PFSK-1 (cell line): Measurements from ENCODE around the gene JKAMP. TPM values are rescaled to one million over a fixed set of nuclear protein-coding genes. Genes with fewer than 3 reads are reported as not detected.
A peak's percentile ranks its signal among the peaks of the same experiment; 100 is the strongest.

Experiments used
- FOXP2 ChIP-seq: optimal IDR thresholded peaks from 2 replicates; pipeline ENCODE3; 2011; ENCODE audit warnings: borderline replicate concordance, control low read depth, inconsistent platforms; ENCODE audit not compliant: insufficient read depth; ENCODE audit errors: extremely low read length, extremely low read depth
- POLR2AphosphoS5 ChIP-seq: IDR thresholded peaks from 2 replicates; pipeline ENCODE4 v1.6.1; 2012; ENCODE audit warnings: low read depth, mild to moderate bottlenecking, control low read depth, low read length, moderate library complexity
- SIN3A ChIP-seq: IDR thresholded peaks from 2 replicates; pipeline ENCODE4 v1.6.1; 2012; ENCODE audit warnings: mild to moderate bottlenecking, low read length, moderate library complexity, borderline replicate concordance; ENCODE audit not compliant: insufficient read depth
- TAF1 ChIP-seq: IDR thresholded peaks from 2 replicates; pipeline ENCODE4 v1.6.1; 2012; ENCODE audit warnings: low read length, control low read depth, borderline replicate concordance; ENCODE audit not compliant: insufficient read depth
- polyA plus RNA-seq: library from polyadenylated mRNA; unstranded; fragments of >200 nt; gene quantifications from one replicate; pipeline ENCODE4 v1.2.1, GENCODE V29; 2012; ENCODE audit warnings: low read depth, missing spikeins; ENCODE audit not compliant: insufficient read length
- TF ChIP-seq, protein P1 (sequence below), 2 experiments: IDR thresholded peaks; 2 replicates each; pipeline versions ENCODE4 v1.6.1 to v1.8.0; 2011 to 2012; ENCODE audit warnings: low read depth in 2 of 2, low read length in 2 of 2, control low read depth in 1 of 2, inconsistent platforms in 1 of 2, mild to moderate bottlenecking in 1 of 2, moderate library complexity in 1 of 2; ENCODE audit not compliant: insufficient read depth in 1 of 2

The JKAMP gene, protein sequence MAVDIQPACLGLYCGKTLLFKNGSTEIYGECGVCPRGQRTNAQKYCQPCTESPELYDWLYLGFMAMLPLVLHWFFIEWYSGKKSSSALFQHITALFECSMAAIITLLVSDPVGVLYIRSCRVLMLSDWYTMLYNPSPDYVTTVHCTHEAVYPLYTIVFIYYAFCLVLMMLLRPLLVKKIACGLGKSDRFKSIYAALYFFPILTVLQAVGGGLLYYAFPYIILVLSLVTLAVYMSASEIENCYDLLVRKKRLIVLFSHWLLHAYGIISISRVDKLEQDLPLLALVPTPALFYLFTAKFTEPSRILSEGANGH
- 10.2 TPM for polyA plus RNA-seq

- TF ChIP-seq SIN3A: no peak
- no peak for TF ChIP-seq TAF1
- TF ChIP-seq, protein P1, sequence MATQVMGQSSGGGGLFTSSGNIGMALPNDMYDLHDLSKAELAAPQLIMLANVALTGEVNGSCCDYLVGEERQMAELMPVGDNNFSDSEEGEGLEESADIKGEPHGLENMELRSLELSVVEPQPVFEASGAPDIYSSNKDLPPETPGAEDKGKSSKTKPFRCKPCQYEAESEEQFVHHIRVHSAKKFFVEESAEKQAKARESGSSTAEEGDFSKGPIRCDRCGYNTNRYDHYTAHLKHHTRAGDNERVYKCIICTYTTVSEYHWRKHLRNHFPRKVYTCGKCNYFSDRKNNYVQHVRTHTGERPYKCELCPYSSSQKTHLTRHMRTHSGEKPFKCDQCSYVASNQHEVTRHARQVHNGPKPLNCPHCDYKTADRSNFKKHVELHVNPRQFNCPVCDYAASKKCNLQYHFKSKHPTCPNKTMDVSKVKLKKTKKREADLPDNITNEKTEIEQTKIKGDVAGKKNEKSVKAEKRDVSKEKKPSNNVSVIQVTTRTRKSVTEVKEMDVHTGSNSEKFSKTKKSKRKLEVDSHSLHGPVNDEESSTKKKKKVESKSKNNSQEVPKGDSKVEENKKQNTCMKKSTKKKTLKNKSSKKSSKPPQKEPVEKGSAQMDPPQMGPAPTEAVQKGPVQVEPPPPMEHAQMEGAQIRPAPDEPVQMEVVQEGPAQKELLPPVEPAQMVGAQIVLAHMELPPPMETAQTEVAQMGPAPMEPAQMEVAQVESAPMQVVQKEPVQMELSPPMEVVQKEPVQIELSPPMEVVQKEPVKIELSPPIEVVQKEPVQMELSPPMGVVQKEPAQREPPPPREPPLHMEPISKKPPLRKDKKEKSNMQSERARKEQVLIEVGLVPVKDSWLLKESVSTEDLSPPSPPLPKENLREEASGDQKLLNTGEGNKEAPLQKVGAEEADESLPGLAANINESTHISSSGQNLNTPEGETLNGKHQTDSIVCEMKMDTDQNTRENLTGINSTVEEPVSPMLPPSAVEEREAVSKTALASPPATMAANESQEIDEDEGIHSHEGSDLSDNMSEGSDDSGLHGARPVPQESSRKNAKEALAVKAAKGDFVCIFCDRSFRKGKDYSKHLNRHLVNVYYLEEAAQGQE (IDR thresholded peaks at IDR 0.05; ENCODE audit: insufficient read depth in 1 of 2, low read depth in 2 of 2, low read length in 2 of 2): peak in 1 of 2 experiments; percentile 52; a peak in 1 of 4 replicates
- TF ChIP-seq FOXP2: peak; percentile 57
- peak; percentile 83 for TF ChIP-seq POLR2AphosphoS5
Observed at GRCh38 chr14:59483819-59484638, at the start of gene JKAMP, which contains the start of gene L3HYPDH. Gene JKAMP, plus strand, starts transcription at chr14:59484517. Its CDS starts 73 bp downstream, at chr14:59484590. Gene L3HYPDH, minus strand, starts transcription at chr14:59484408. Its CDS starts 92 bp downstream, at chr14:59484316.

DNA sequence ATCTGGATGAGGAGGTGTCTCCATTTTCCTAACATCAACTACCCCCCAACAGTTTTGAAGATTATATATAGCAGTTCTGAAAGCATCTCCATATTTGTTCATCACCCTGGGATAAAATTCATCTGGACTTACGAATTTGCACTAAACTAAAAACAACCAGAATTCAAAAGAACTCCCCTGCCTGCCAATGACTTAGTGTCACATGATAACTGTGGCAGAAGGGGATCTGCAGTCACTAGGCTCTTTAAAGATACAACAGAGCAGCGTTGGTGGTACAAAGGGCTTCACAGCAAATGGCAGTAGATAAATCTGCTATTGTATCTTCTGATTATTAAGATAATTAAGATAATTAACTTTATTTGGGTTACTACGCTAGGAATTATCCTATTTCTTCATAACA, 49.2 kb upstream of the JKAMP start:
- TF ChIP-seq TAF1: no peak
- no peak for TF ChIP-seq POLR2AphosphoS5
- TF ChIP-seq, protein P1 (IDR thresholded peaks at IDR 0.05; ENCODE audit: insufficient read depth in 1 of 2, low read depth in 2 of 2, low read length in 2 of 2): no peak
- TF ChIP-seq SIN3A: no peak
- TF ChIP-seq FOXP2: no peak

GRCh38 chr14:59435987-59436386, 48.3 kb upstream of the JKAMP start:
- TF ChIP-seq POLR2AphosphoS5 (no peak), SIN3A (no peak), FOXP2 (no peak), TAF1 (no peak)
- TF ChIP-seq, protein P1 (IDR thresholded peaks at IDR 0.05; ENCODE audit: insufficient read depth in 1 of 2, low read depth in 2 of 2, low read length in 2 of 2): no peak

GRCh38 chr14:59438195-59438647, 46.1 kb upstream of the JKAMP start:
- TF ChIP-seq, protein P1 (IDR thresholded peaks at IDR 0.05; ENCODE audit: insufficient read depth in 1 of 2, low read depth in 2 of 2, low read length in 2 of 2): no peak
- TF ChIP-seq FOXP2: no peak
- no peak for TF ChIP-seq POLR2AphosphoS5
- no peak for TF ChIP-seq SIN3A
- TF ChIP-seq TAF1: no peak
